ENCODE measurements around the gene DNALI1.

The DNALI1 gene

DNA sequence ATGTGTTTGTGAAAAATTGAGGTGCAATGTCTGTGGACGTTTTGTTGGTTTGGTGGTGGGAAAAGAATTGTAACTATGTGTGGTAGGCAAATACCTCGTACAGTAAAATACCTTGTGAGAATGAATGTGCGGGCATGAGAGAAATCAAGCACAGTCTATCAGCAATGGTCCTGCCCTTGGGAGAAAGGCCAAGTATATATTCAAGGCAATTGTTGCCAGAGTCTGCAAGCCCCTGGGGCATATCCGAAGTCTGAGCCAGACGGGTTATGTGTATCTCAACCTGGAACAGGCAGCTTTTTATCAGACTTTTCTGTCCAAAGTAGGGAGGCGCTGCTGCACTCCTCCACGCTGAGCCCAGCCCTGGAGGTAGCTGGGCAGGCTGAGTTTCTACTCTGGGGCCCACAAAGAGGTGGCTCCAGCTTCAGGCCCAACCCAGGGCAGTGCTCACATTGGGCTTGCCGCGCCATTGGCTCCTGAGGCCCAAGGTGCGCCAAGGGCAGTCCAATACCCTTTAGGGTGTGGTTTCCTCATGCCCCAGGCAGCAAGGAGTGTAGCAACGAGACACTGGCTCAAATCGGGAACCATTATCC lies 48.4 kb downstream of the DNALI1 start:
- H3K27me3 Mint-ChIP-seq (ENCODE audit: low read depth): peaks cover 21% of the 10 kb centered on the region
- H3K9me3 Mint-ChIP-seq: no peaks in the 10 kb centered on the region
- no peak overlapping the region for H3K4me3 Mint-ChIP-seq
- no peak overlapping the region for H3K27ac Mint-ChIP-seq
- no peaks in the 10 kb centered on the region for H3K4me1 Mint-ChIP-seq (ENCODE audit: low read depth)
- no peaks in the 10 kb centered on the region for H3K36me3 Mint-ChIP-seq (ENCODE audit: low read depth)

- Mint-ChIP-seq H3K36me3 (ENCODE audit: low read depth) (no peaks in the 10 kb centered on the region), H3K4me3 (no peak overlapping the region), H3K27me3 (ENCODE audit: low read depth) (peaks cover 20% of the 10 kb centered on the region), H3K27ac (no peak overlapping the region), H3K4me1 (ENCODE audit: low read depth) (no peaks in the 10 kb centered on the region), H3K9me3 (no peaks in the 10 kb centered on the region)
Measured at GRCh38 chr1:37605806-37606474, 49.2 kb downstream of the DNALI1 start.

DNA sequence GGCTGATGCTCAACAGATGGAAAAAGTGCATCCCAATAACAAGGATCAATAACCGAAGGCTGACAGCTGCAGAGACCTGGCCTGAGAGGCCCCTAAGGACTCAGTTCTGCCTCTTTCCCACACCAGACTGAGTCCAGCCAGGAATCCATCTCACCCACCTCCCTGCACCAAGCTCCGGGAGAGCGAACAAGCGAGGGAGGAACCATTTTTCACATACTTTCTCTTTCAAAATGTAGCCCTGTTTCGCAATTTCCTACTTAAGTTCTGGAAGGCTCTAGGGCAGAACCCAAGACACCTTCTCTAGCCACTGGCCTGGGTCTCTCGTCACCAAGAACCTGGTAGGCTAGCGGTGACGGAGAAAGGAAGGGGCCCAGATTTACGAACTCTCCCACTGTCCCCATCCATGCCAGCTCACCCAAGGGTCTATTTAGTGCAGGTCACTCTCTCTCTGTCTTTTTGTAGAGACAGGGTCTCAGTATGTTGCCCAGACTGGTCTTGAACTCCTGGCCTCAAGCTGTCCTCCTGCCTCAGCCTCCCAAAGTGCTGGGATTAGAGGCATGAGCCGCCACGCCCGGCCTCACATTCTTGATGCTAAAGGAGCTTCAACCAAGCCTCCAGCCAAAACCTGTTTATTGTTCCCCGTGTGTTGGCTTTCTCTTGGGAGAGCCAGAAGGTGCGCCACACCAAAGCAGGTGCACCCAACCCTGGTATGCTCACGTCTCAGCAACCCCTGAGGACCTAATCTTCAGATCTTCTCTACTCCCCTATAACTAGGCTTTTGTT lies 49.9 kb downstream of the DNALI1 start:
- H3K36me3 Mint-ChIP-seq (ENCODE audit: low read depth): no peaks in the 10 kb centered on the region
- H3K9me3 Mint-ChIP-seq: no peaks in the 10 kb centered on the region
- no peaks in the 10 kb centered on the region for H3K4me1 Mint-ChIP-seq (ENCODE audit: low read depth)
- no peak overlapping the region for H3K27ac Mint-ChIP-seq
- H3K27me3 Mint-ChIP-seq (ENCODE audit: low read depth): peaks cover 15% of the 10 kb centered on the region
- H3K4me3 Mint-ChIP-seq: no peak overlapping the region

DNA sequence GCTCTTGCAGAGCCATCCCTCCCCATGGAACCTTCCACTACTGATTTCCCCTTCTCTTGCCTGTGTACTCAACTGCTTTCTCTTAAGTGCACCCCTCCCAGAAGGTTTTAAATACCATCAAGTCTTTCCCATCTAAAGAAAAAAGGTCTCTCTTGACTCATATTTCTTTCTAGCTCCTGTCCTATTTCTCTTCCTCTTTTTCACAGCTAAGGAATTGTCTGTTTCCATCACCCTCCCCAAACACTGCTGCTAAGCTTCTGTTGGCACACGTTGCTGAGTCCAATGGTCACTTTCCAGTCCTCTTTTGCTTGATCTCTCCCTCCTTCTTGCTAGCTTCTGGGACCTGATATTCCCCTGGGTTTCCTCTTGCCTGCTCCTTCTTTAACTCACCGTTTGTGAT lies 52.3 kb downstream of the DNALI1 start:
- Mint-ChIP-seq H3K9me3 (no peaks in the 10 kb centered on the region), H3K27me3 (ENCODE audit: low read depth) (peaks cover 9% of the 10 kb centered on the region), H3K36me3 (ENCODE audit: low read depth) (no peaks in the 10 kb centered on the region), H3K4me3 (no peak overlapping the region), H3K27ac (no peak overlapping the region), H3K4me1 (ENCODE audit: low read depth) (no peaks in the 10 kb centered on the region)

- Mint-ChIP-seq H3K36me3 (ENCODE audit: low read depth) (no peaks in the 10 kb centered on the region), H3K4me1 (ENCODE audit: low read depth) (no peaks in the 10 kb centered on the region), H3K9me3 (no peaks in the 10 kb centered on the region), H3K27ac (no peak overlapping the region), H3K27me3 (ENCODE audit: low read depth) (peaks cover 1% of the 10 kb centered on the region), H3K4me3 (no peak overlapping the region)
Measured at GRCh38 chr1:37609994-37610393, 53.3 kb downstream of the DNALI1 start.

GRCh38 chr1:37612186-37612585 lies 55.4 kb downstream of the DNALI1 start:
- no peaks in the 10 kb centered on the region for H3K4me1 Mint-ChIP-seq (ENCODE audit: low read depth)
- H3K27me3 Mint-ChIP-seq (ENCODE audit: low read depth): peaks cover 17% of the 10 kb centered on the region
- no peak overlapping the region for H3K4me3 Mint-ChIP-seq
- H3K27ac Mint-ChIP-seq: no peak overlapping the region
- no peaks in the 10 kb centered on the region for H3K36me3 Mint-ChIP-seq (ENCODE audit: low read depth)
- no peaks in the 10 kb centered on the region for H3K9me3 Mint-ChIP-seq

DNA sequence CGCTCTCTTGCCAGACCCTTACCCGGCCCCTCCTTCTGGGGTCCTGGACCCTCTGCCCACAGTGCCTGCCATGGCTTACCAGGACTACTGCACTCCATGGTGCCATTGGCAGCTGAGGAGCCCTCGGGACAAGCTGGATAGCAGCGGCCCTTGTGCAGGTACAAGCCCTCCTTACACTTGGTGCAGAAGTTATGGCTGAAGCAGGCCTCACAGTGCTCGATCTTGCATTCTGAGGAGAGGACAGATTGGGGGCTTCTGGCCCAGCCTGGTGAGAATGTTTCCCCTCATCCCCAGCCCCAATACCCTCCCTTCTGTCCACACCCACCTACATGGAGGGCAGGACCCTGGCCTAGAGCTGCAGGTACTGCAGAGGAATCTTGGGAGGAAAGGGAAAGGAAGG lies 57.4 kb downstream of the DNALI1 start:
- no peaks in the 10 kb centered on the region for H3K4me1 Mint-ChIP-seq (ENCODE audit: low read depth)
- no peaks in the 10 kb centered on the region for H3K9me3 Mint-ChIP-seq
- peaks cover 31% of the 10 kb centered on the region for H3K27me3 Mint-ChIP-seq (ENCODE audit: low read depth)
- H3K36me3 Mint-ChIP-seq (ENCODE audit: low read depth): no peaks in the 10 kb centered on the region
- H3K4me3 Mint-ChIP-seq: no peak overlapping the region
- H3K27ac Mint-ChIP-seq: no peak overlapping the region

DNA sequence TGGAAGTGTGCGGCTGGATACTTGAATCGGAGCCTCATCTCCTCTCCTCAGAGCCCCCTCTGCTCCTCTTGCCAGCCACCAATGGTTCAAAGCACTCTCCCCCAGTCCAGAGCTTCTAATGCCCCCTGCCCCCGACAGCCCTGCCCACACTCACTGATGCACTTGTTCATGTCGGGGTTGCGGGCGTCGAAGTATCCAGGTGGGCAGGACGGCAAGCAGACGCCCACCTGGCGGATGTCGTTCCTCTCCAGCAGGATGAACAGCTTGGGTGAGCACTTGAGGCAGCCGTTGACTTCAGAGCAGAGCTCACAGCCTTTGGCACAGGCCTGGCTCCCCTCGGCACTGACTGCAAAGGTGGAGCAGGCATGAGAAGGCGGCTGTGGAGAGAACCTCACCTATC lies 59.6 kb downstream of the DNALI1 start:
- Mint-ChIP-seq H3K27ac (no peak overlapping the region), H3K27me3 (ENCODE audit: low read depth) (peaks cover 33% of the 10 kb centered on the region), H3K4me3 (no peak overlapping the region)

More for the DNA sequence above, 59.6 kb downstream of the DNALI1 start:
- no peaks in the 10 kb centered on the region for H3K4me1 Mint-ChIP-seq (ENCODE audit: low read depth)
- no peaks in the 10 kb centered on the region for H3K9me3 Mint-ChIP-seq
- no peaks in the 10 kb centered on the region for H3K36me3 Mint-ChIP-seq (ENCODE audit: low read depth)

All from T-helper 1 cell treated with Interleukin-12 subunit alpha and Interleukin-12 subunit beta and Interleukin-4 antibody, amounts not matched to agents 30 μg/mL and 1 μg/mL, for 36 hours (primary cell).